ENCODE results near the gene PPFIA3. TPM values are rescaled to one million over a fixed set of nuclear protein-coding genes. Genes with fewer than 3 reads are reported as not detected.
A peak's percentile ranks its signal among the peaks of the same experiment; 100 is the strongest.

The PPFIA3 gene
- total RNA-seq, 5 donors from 2014 or later (not counting 1 experiment from before 2014, with no cell fraction given), result 3.8 to 4.7 (median 4.1) TPM

DNA sequence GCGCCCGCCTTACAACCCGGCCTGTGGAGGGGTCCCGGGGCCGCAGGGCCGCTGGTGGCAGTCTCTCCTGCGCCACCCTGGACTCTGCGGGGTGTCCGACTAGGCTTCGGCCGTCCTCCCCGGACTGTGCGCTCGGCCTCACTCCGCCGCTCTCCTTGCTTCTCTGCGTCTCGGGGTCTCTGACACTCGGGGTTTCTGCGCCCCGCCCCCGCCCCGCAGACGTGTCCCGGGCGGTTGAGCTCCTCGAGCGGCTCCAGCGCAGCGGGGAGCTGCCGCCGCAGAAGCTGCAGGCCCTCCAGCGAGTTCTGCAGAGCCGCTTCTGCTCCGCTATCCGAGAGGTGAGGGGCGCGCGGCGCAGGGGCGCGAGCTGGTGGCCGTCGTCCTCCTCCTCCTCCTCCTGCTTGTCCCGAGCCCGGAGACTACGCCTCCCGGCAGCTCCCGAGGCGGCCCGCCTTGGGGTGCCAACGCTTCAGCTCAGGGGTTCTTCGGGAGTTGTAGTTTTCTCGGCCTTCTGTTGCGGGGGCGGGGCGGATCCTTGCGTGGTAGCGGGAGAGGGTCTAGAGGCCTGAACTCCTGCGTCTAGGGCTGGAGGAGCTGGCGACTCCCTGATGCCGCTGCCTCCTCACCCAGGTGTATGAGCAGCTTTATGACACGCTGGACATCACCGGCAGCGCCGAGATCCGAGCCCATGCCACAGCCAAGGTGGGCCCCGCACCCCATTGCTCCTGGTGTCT, 4.5 kb upstream of the PPFIA3 start:
- peaks cover 36 to 46% (median 36%) of the 10 kb centered on the region in 3 donors for H3K4me1 Mint-ChIP-seq
- Histone ChIP-seq H3K4me3 (ENCODE audit: control insufficient read depth in 1 of 2, extremely low read depth in 1 of 2, low read length in 1 of 2) (peak overlapping the region; percentile 60 to 73), H3K27me3 (replicated peaks in 1 of 2; ENCODE audit: control insufficient read depth in 2 of 2, extremely low read depth in 1 of 2, insufficient read depth in 2 of 2, low read length in 1 of 2) (peaks cover 0 to 2% of the 10 kb centered on the region in 2 experiments), H3K9me3 (no peaks in the 10 kb centered on the region), H3K27ac (ENCODE audit: low read length) (peak overlapping the region; percentile 7), H3K4me1 (ENCODE audit: control insufficient read depth in 1 of 2, extremely low read depth in 1 of 2, insufficient read depth in 2 of 2, low read length in 2 of 2) (peaks cover 6 to 37% of the 10 kb centered on the region in 2 experiments), H3K36me3 (ENCODE audit: control insufficient read depth in 2 of 2, extremely low read depth in 1 of 2, insufficient read depth in 1 of 2, low read length in 1 of 2) (peaks cover 0 to 4% of the 10 kb centered on the region in 2 donors)
- ATAC-seq (replicated peaks in 1 of 4), result peak in 3 of 4 experiments; percentile 0 to 6 (median 0)
- WGBS (ENCODE audit: insufficient coverage), result 13% methylated on average over 61 of the region's 68 CpGs
- H3K27me3 Mint-ChIP-seq, result no peaks in the 10 kb centered on the region
- H3K36me3 Mint-ChIP-seq, result no peaks in the 10 kb centered on the region
- peak in 28 of 35 experiments; percentile 25 to 65 (median 40) for DNase-seq
- peak overlapping the region; percentile 39 to 41 for H3K27ac Mint-ChIP-seq
- H3K9me3 Mint-ChIP-seq, result no peaks in the 10 kb centered on the region
- peak overlapping the region; percentile 76 to 85 (median 84) for H3K4me3 Mint-ChIP-seq
- CTCF ChIA-PET, result interaction anchor here (0.5 to 2.8 kb wide), 7 partner anchors 10 to 121 kb away, joined by 3 to 21 read pairs (median 4); partner anchors contain the start of genes GYS1 (in 1 of the 2) and RUVBL2 (in 1 of the 2)
- POLR2A ChIA-PET, result interaction anchor here in 1 of 2 donors (0.5 to 1.1 kb wide), 2 partner anchors 13 to 126 kb away, joined by 6 to 7 read pairs; no protein-coding TSS in a partner anchor

DNA sequence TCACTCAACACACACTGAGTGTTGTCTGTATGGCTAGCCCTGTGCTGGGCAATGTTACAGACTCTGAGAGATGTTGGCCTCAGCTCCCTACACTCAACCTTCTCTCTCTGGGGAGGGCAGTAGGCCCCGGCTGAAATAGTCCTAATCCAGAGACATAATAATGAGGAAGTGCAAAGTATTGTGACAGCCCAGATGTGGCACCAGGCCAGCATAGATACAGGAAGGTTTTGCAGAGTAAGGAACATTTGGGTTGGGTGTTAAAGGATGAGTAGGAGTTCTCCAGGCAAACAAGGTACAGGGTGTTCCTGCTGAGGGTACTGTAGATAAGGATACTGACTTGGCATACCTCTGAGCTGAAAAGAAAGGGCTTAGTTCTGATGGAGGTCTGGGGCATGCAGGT, 2.8 kb upstream of the PPFIA3 start:
- POLR2A ChIA-PET, result interaction anchor here in 1 of 2 donors (0.6 kb wide), 1 partner anchor 388 kb away, joined by 4 read pairs; no protein-coding TSS in a partner anchor
- Mint-ChIP-seq H3K36me3 (no peaks in the 10 kb centered on the region), H3K27ac (peak overlapping the region; percentile 44 to 48), H3K9me3 (no peaks in the 10 kb centered on the region), H3K27me3 (peaks cover 0 to 5% of the 10 kb centered on the region in 2 donors), H3K4me1 (peaks cover 41 to 55% (median 44%) of the 10 kb centered on the region in 3 donors), H3K4me3 (peak overlapping the region; percentile 57 to 84 (median 71))
- ATAC-seq (replicated peaks in 1 of 4) (no peak), DNase-seq (no peak)
- Histone ChIP-seq H3K9me3 (no peaks in the 10 kb centered on the region), H3K36me3 (ENCODE audit: control insufficient read depth in 2 of 2, extremely low read depth in 1 of 2, insufficient read depth in 1 of 2, low read length in 1 of 2) (no peaks in the 10 kb centered on the region), H3K27me3 (replicated peaks in 1 of 2; ENCODE audit: control insufficient read depth in 2 of 2, extremely low read depth in 1 of 2, insufficient read depth in 2 of 2, low read length in 1 of 2) (peaks cover 0 to 10% of the 10 kb centered on the region in 2 experiments), H3K27ac (ENCODE audit: low read length) (no peak overlapping the region), H3K4me1 (ENCODE audit: control insufficient read depth in 1 of 2, extremely low read depth in 1 of 2, insufficient read depth in 2 of 2, low read length in 2 of 2) (peaks cover 6 to 48% of the 10 kb centered on the region in 2 experiments), H3K4me3 (ENCODE audit: control insufficient read depth in 1 of 2, extremely low read depth in 1 of 2, low read length in 1 of 2) (no peak overlapping the region)
- CTCF ChIA-PET, result no interaction called here
- WGBS (ENCODE audit: insufficient coverage), result no CpG with 5 or more reads among the region's 1 CpG

DNA sequence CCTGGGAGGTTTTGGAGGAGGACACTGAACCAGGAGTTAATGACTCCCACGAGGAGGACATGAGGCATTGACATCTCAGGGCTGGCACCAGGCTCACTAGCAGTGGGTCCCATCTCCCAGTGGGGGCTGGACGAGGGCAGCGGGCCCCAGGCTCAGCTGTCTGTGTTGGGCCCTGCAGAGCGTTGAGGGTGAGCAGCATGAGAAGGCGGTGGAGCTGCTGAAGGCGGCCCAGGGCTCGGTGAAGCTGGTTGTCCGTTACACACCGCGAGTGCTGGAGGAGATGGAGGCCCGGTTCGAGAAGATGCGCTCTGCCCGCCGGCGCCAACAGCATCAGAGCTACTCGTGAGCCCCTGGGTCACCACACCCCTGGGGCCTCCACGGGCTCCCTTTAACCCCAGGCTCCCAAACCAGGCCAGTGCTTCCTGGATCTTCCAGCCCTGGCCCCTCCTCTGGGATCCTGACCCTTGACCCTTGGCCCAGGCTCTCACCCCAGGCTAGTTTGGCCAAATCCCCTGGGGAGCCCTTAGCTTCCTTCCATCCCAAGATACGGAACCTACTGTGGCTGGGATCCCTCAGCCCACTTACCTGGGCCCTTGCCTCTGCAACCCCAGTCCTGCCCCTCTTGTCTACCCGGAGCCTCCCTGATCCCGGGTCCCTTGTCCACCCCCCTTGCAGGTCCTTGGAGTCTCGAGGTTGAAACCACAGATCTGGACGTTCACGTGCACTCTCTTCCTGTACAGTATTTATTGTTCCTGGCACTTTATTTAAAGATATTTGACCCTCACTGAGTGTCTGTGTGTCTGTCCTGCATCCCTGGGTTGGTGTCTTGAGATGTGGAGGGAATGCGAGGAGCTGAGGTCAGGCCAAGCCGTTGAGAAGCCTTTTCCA, 1.4 kb upstream of the PPFIA3 start:
- WGBS (ENCODE audit: insufficient coverage), result 84% methylated on average over 23 of the region's 26 CpGs
- H3K36me3 ChIP-seq (ENCODE audit: control insufficient read depth in 2 of 2, extremely low read depth in 1 of 2, insufficient read depth in 1 of 2, low read length in 1 of 2), result no peaks in the 10 kb centered on the region
- no peaks in the 10 kb centered on the region for H3K9me3 Mint-ChIP-seq
- H3K27ac Mint-ChIP-seq, result peak overlapping the region; percentile 90 to 95
- H3K4me1 Mint-ChIP-seq, result peaks cover 41 to 53% (median 42%) of the 10 kb centered on the region in 3 donors
- ChIA-PET CTCF (interaction anchor here in 1 of 2 donors (0.7 to 1.2 kb wide), 2 partner anchors 10 to 695 kb away, joined by 3 to 7 read pairs; partner anchors contain the start of gene FUZ), POLR2A (no interaction called here)
- peaks cover 0 to 10% of the 10 kb centered on the region in 2 experiments for H3K27me3 ChIP-seq (replicated peaks in 1 of 2; ENCODE audit: control insufficient read depth in 2 of 2, extremely low read depth in 1 of 2, insufficient read depth in 2 of 2, low read length in 1 of 2)
- H3K36me3 Mint-ChIP-seq, result no peaks in the 10 kb centered on the region
- no peak for ATAC-seq (replicated peaks in 1 of 4)
- H3K4me1 ChIP-seq (ENCODE audit: control insufficient read depth in 1 of 2, extremely low read depth in 1 of 2, insufficient read depth in 2 of 2, low read length in 2 of 2), result peaks cover 6 to 48% of the 10 kb centered on the region in 2 experiments
- peak overlapping the region; percentile 96 for H3K27ac ChIP-seq (ENCODE audit: low read length)
- peak overlapping the region; percentile 79 to 84 (median 84) for H3K4me3 Mint-ChIP-seq
- H3K4me3 ChIP-seq (ENCODE audit: control insufficient read depth in 1 of 2, extremely low read depth in 1 of 2, low read length in 1 of 2), result peak overlapping the region; percentile 62 to 73
- H3K9me3 ChIP-seq, result no peaks in the 10 kb centered on the region
- no peak for DNase-seq
- peaks cover 0 to 5% of the 10 kb centered on the region in 2 donors for H3K27me3 Mint-ChIP-seq

DNA sequence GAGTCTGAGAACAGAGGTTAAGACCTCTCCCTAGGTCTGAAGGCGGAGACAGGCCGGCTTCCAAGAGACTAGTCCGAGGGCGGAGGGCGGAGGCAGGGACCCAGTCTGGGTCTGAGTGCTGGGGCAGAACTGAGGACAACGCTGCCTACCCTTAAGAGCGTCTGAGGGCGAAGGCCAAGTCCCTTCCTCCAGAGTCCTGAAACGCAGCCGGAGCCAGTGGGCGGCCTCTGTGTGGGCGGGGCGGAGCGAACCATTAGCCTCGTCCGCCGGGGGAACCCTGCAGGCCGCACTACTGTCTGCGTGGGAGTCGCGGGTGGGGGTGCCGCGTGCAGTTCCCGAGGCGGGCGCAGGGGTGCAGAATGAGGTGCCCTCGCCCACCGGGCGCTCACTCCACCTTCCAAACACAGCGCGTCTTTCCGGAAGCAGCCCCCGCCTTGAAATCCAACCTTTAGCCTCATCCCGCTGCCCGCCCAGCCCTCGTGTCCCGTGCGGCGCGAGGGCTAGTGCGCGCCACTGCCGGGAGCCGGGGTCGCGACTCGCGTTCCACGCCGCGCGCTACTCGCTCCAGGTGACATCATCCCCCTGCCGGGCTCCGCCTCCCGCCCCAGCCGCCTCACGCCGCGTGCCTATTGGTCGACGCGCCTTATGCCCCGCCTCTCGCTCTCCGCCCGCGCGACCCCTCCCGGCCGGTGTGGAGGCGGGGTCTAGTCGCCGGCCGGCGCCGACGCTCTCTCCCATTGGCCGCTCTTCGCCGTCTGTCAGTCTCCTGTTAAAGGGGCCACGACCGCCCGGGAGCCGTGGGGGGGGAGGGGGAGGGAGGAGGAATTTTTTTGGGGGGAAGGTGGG, 556 bp upstream of the PPFIA3 start, which contains the start of gene C19orf73:
TSS of gene C19orf73 (minus strand) at position 579 of the 846 bp plus-strand sequence. CDS start at position 458, 121 bp downstream.
- peak within 1 kb of the TSS; percentile 90 to 95 for H3K27ac Mint-ChIP-seq
- POLR2A ChIA-PET, result no interaction called here

DNA sequence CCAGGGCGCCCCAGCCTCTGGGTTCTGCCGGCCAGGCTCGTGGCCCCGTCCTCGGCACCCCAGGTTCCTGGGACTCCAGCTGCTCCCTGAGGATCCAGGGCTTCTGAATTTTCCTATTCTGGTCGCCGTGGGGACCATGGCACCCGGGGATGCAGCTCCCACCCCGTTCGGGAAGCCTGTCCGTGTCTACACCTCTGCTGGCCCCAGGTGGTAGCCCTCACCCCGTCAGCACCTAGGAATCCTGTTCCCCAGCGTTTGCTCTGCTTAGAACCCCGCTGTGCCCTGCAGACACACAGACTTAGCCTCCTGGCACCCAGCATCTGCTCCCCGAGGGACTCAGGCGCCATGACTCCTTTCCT, 960 bp downstream of the PPFIA3 start:
- H3K4me3 Mint-ChIP-seq, result peak overlapping the region; percentile 67 to 84 (median 78)
- H3K4me1 ChIP-seq (ENCODE audit: control insufficient read depth in 1 of 2, extremely low read depth in 1 of 2, insufficient read depth in 2 of 2, low read length in 2 of 2), result peaks cover 3 to 31% of the 10 kb centered on the region in 2 experiments
- H3K27ac Mint-ChIP-seq, result peak overlapping the region in 1 of 2 donors; percentile 41
- H3K27me3 Mint-ChIP-seq, result peaks cover 0 to 5% of the 10 kb centered on the region in 2 donors
- H3K4me3 ChIP-seq (ENCODE audit: control insufficient read depth in 1 of 2, extremely low read depth in 1 of 2, low read length in 1 of 2), result no peak overlapping the region
- ATAC-seq (replicated peaks in 1 of 4), result no peak
- ChIA-PET CTCF (no interaction called here), POLR2A (interaction anchor here in 1 of 2 donors (0.5 kb wide), 1 partner anchor 101 kb away, joined by 3 read pairs; no protein-coding TSS in a partner anchor)
- WGBS (ENCODE audit: insufficient coverage), result 36% methylated on average over 16 of the region's 16 CpGs
- H3K9me3 ChIP-seq, result no peaks in the 10 kb centered on the region
- H3K27me3 ChIP-seq (replicated peaks in 1 of 2; ENCODE audit: control insufficient read depth in 2 of 2, extremely low read depth in 1 of 2, insufficient read depth in 2 of 2, low read length in 1 of 2), result peaks cover 0 to 10% of the 10 kb centered on the region in 2 experiments
- H3K36me3 ChIP-seq (ENCODE audit: control insufficient read depth in 2 of 2, extremely low read depth in 1 of 2, insufficient read depth in 1 of 2, low read length in 1 of 2), result no peaks in the 10 kb centered on the region
- H3K36me3 Mint-ChIP-seq, result no peaks in the 10 kb centered on the region
- no peak for DNase-seq
- H3K27ac ChIP-seq (ENCODE audit: low read length), result no peak overlapping the region
- peaks cover 27 to 38% (median 29%) of the 10 kb centered on the region in 3 donors for H3K4me1 Mint-ChIP-seq
- no peaks in the 10 kb centered on the region for H3K9me3 Mint-ChIP-seq

More for the DNA sequence above, 556 bp upstream of the PPFIA3 start, which contains the start of gene C19orf73:
- ATAC-seq (replicated peaks in 1 of 4) (peak; percentile 79 to 85 (median 80)), DNase-seq (peak; percentile 84 to 98 (median 92))
- no peaks in the 10 kb centered on the region for H3K36me3 ChIP-seq (ENCODE audit: control insufficient read depth in 2 of 2, extremely low read depth in 1 of 2, insufficient read depth in 1 of 2, low read length in 1 of 2)
- CTCF ChIA-PET, result interaction anchor here (0.6 to 1.2 kb wide), 2 partner anchors 9 to 84 kb away, joined by 7 read pairs; no protein-coding TSS in a partner anchor
- H3K4me3 Mint-ChIP-seq, result peak within 1 kb of the TSS; percentile 79 to 84 (median 84)
- H3K4me3 ChIP-seq (ENCODE audit: control insufficient read depth in 1 of 2, extremely low read depth in 1 of 2, low read length in 1 of 2), result peak within 1 kb of the TSS; percentile 66 to 73
- H3K27ac ChIP-seq (ENCODE audit: low read length), result peak within 1 kb of the TSS; percentile 96
- peaks cover 34 to 45% (median 36%) of the 10 kb centered on the region in 3 donors for H3K4me1 Mint-ChIP-seq
- peaks cover 0 to 5% of the 10 kb centered on the region in 2 donors for H3K27me3 Mint-ChIP-seq
- H3K27me3 ChIP-seq (replicated peaks in 1 of 2; ENCODE audit: control insufficient read depth in 2 of 2, extremely low read depth in 1 of 2, insufficient read depth in 2 of 2, low read length in 1 of 2), result peaks cover 0 to 10% of the 10 kb centered on the region in 2 experiments
- no peaks in the 10 kb centered on the region for H3K36me3 Mint-ChIP-seq
- H3K4me1 ChIP-seq (ENCODE audit: control insufficient read depth in 1 of 2, extremely low read depth in 1 of 2, insufficient read depth in 2 of 2, low read length in 2 of 2), result peaks cover 3 to 41% of the 10 kb centered on the region in 2 experiments
- under 1% methylated on average over 82 of the region's 85 CpGs for WGBS (ENCODE audit: insufficient coverage)
- no peaks in the 10 kb centered on the region for H3K9me3 Mint-ChIP-seq
- no peaks in the 10 kb centered on the region for H3K9me3 ChIP-seq
